Dendritic cell treated with granulocyte-macrophage colony-stimulating factor and Interleukin-4, amounts not matched to agents 40 ng/mL and 50 ng/mL, for 4 days (primary cell): ENCODE data around the gene ABTB2.
A peak's percentile ranks its signal among the peaks of the same experiment; 100 is the strongest.

Source experiments
- H3K27ac Mint-ChIP-seq: one replicate; pipeline ENCODE4 v1.8.0; 2022; ENCODE audit warnings: mild to moderate bottlenecking, mixed read lengths
- H3K27me3 Mint-ChIP-seq: one replicate; pipeline ENCODE4 v1.8.0; 2022; ENCODE audit warnings: mild to moderate bottlenecking, mixed read lengths
- H3K36me3 Mint-ChIP-seq: one replicate; pipeline ENCODE4 v1.8.0; 2022; ENCODE audit warnings: low read depth, mixed read lengths
- H3K4me1 Mint-ChIP-seq: one replicate; pipeline ENCODE4 v1.8.0; 2022; ENCODE audit warnings: low read depth, mixed read lengths
- H3K4me3 Mint-ChIP-seq: one replicate; pipeline ENCODE4 v1.8.0; 2022; ENCODE audit warnings: mild to moderate bottlenecking, moderate library complexity, mixed read lengths
- H3K9me3 Mint-ChIP-seq: one replicate; pipeline ENCODE4 v1.8.0; 2022; ENCODE audit warnings: mixed read lengths
- intact Hi-C: fragments of 100-400 bp; cut with micrococcal nuclease; formaldehyde crosslinking; loops from one replicate; pipeline ENCODE4 v1.15.0; 2022

Gene ABTB2

GRCh38 chr11:34208266-34209135 is 149.3 kb downstream of the ABTB2 start:
- Mint-ChIP-seq H3K36me3 (no peaks in the 10 kb centered on the region), H3K4me1 (peaks cover 33% of the 10 kb centered on the region), H3K27ac (peak overlapping the region; percentile 23), H3K4me3 (no peak overlapping the region), H3K9me3 (no peaks in the 10 kb centered on the region), H3K27me3 (no peaks in the 10 kb centered on the region)
- intact Hi-C loops = no loop called here

DNA sequence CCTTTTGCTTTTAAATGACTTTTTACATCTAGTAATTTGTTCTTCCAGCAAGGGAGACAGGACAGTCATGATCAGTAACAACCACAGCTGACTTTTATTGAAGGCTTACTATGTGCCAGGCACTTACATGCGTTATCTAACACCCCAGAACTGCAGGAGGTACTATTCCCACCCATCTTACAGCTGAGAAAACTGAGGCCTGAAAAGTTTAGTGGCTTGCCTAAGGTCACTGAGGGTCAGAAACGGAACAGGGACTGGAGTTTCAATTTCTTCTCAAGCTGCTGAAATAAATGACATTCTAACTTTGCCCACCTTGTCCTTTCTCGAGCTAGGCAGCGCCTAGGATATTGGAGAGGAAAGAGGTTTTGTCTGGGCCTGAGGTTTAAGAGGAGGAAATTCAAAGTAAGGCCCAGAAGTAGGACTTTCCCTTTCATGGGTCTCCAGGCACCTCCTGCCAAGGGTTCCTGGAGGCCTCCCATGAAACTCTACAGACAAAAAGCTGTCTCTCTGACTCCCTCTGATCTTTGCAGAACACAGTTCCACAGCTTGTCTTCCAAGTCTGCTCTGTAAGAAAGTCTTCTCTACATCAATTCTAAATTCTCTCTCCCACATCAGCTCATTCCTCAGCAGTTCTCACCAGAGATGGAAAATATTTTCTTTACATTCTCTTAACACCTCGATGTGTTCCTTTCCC is 150.2 kb downstream of the ABTB2 start:
- Mint-ChIP-seq H3K4me1 (peaks cover 38% of the 10 kb centered on the region), H3K4me3 (no peak overlapping the region)

DNA sequence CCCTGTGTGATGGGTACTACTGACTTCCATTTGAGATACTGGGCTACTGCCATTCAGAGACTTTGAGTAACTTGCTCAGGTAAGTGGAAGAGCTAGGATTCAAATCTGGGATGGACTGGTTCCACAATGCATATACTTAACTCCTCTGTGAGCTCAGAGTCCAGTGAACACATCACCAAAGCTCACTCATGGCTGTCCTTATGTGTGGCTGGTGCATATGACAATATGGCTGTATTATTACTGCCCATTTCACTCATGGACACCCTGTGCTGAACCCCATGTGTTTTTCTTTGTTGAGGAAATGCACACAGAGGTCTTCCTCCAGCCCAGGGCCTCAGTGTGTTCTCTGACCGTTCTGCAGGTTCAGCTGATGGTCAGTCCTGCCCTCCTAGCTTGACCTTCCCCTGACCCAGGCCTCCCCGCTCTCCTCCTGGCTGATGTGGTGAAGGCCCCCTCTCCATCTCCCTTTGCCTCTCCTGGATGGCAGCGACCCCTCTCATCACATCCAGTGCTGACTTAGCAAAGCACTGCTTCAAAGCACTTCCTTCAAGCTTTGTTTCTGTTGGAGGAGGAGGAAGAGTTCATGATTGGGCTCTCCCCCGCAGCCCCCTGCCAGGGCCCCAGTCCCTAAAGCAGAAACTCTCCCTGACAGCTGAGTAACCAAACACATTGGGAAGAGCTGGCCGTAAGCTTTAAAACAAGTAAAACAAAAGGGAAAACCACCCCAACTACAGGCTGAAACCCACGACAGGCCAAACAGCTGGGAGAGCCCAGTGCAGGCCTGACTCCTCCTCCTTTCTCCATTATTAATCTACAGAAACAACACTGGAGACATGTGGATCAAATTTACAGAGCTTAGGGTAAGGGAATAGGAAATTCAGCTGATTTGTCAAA is 151.2 kb downstream of the ABTB2 start:
- Mint-ChIP-seq H3K27ac (peak overlapping the region; percentile 11), H3K9me3 (no peaks in the 10 kb centered on the region), H3K4me1 (peaks cover 38% of the 10 kb centered on the region), H3K4me3 (no peak overlapping the region), H3K27me3 (no peaks in the 10 kb centered on the region), H3K36me3 (no peaks in the 10 kb centered on the region)
- intact Hi-C loops = no loop called here

More for the DNA sequence above, 150.2 kb downstream of the ABTB2 start:
- H3K9me3 Mint-ChIP-seq = no peaks in the 10 kb centered on the region
- no peaks in the 10 kb centered on the region for H3K36me3 Mint-ChIP-seq
- intact Hi-C loops = no loop called here
- H3K27me3 Mint-ChIP-seq = no peaks in the 10 kb centered on the region
- no peak overlapping the region for H3K27ac Mint-ChIP-seq

DNA sequence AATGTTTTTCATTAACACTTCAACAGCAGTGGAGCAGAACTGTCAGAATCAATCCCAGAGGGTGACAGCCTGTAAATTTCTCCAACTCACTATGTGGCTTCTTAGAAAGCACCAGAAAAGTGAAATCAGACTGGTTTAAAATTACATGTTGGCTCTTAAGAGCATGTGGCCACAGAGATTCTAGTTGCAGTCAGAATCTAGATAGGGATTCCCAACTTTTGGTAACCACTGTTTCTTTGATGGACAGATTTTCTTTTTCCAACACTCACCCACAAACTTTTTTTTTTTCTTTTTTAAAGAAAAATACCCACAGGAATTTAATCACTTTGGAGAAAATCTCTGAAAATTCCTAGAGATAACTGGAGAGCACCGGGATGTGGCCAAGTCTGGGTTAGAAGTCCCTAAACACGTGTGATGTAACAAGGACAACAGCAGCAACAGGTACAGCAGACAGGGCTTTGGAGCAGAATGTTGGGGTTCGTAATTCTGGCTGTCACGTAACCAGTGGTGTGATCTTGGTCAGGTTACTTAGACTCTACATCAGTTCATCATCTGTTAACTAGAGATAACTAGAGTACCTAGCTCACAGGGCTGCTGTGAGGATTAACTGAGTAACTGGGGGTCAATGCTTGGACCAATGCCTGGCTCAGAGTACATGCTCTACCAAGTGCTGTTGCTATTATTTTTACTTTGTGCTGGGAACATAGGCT is 152.3 kb downstream of the ABTB2 start:
- Mint-ChIP-seq H3K4me1 (peaks cover 38% of the 10 kb centered on the region), H3K36me3 (no peaks in the 10 kb centered on the region), H3K27ac (no peak overlapping the region), H3K4me3 (no peak overlapping the region), H3K27me3 (no peaks in the 10 kb centered on the region), H3K9me3 (no peaks in the 10 kb centered on the region)
- intact Hi-C loops = no loop called here

DNA sequence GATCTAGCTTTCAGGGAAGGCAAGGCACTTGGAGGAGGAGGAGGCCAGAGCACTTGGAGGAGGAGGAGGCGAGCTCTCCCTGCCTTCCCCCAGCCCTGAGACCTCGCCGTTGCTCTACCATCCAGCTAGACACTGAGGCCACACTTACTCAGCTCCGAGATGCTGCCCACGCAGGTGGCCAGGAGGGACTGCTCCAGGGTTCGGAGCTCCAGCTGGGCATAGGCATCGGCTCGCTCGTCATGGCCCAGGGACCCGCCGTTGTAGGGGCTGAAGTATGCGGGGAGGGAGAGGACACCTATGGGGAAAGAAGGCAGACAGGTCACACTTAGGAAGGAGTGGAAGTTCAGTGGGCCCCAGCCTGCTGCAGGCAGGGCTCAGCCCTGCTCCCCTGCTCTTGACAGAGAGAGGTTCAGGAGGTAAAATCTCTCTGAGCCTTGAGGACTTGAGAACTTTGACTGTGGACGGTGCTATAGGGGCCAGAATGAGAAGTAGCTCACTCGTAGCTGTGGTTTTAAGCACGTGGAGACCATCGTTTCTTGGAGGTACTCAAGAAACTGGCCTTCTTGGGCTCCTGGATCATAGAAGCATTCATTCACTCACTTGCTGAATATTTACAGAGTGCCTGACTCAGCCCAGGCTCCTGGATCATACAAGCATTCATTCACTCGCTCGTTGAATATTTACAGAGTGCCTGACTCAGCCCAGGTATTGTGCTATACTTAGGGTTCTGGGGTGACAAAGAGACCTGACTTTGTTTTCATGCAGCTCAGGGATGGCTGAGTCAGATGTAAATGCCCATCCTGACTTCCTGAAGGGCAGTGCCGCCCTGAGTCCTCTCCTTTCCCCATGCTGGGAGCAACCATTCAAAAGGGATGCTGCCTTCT is 153.2 kb downstream of the ABTB2 start:
- Mint-ChIP-seq H3K27ac (peak overlapping the region; percentile 19), H3K27me3 (no peaks in the 10 kb centered on the region), H3K9me3 (no peaks in the 10 kb centered on the region), H3K36me3 (no peaks in the 10 kb centered on the region), H3K4me1 (peaks cover 38% of the 10 kb centered on the region), H3K4me3 (no peak overlapping the region)
- intact Hi-C loops = no loop called here

DNA sequence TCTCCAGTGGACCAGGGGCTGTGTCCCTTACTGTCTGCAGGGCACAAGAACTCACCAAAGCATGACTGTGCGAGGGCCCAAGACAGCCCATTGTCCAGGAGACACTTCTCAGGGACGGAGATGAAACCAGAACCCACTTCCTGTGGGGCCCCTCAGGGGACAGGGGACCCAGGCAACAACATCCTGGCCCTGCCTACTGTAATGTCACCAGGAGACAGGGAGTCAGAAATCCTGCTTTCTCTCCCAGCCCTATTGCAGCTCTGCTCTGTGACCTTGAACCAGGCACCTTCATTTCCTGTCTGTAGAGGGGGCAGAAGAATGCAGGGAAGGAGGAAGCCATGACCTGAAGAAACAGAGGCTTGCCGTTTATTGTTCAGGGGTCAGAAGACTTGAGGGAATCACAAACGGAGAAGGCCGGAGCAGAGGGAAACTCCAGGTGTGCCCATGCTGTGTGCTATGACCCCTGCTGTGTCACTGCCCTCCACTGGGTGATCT is 154.4 kb downstream of the ABTB2 start:
- Mint-ChIP-seq H3K4me1 (peaks cover 32% of the 10 kb centered on the region), H3K36me3 (no peaks in the 10 kb centered on the region), H3K9me3 (no peaks in the 10 kb centered on the region), H3K27me3 (no peaks in the 10 kb centered on the region), H3K27ac (no peak overlapping the region), H3K4me3 (no peak overlapping the region)
- intact Hi-C loops = no loop called here

DNA sequence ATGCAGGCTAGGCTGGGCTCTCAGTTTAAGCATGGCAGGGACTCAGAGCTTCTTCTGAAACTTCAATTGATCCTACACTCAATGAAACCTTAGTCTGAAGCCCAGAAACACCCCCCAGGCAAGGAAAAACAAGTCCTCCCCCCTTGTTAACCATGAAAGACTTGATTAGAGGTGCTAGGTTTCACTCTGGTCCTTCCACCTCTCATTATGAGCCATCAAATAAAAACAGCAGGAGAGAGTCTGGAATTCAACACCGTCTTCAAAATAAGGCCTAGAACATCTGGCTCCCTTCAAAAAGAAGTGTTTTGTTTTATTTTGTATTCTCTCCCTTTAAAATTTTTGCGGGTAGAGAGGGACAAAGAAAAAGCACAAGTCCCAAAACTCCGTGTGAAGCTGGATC is 156.7 kb downstream of the ABTB2 start:
- H3K27ac Mint-ChIP-seq = no peak overlapping the region
- H3K4me3 Mint-ChIP-seq = no peak overlapping the region
- H3K27me3 Mint-ChIP-seq = no peaks in the 10 kb centered on the region
- H3K36me3 Mint-ChIP-seq = no peaks in the 10 kb centered on the region
- peaks cover 10% of the 10 kb centered on the region for H3K4me1 Mint-ChIP-seq
- no peaks in the 10 kb centered on the region for H3K9me3 Mint-ChIP-seq
- intact Hi-C loops = no loop called here

GRCh38 chr11:34199525-34199924 is 158.3 kb downstream of the ABTB2 start:
- Mint-ChIP-seq H3K36me3 (no peaks in the 10 kb centered on the region), H3K27ac (no peak overlapping the region), H3K4me3 (no peak overlapping the region), H3K4me1 (peaks cover 9% of the 10 kb centered on the region), H3K9me3 (no peaks in the 10 kb centered on the region), H3K27me3 (no peaks in the 10 kb centered on the region)
- intact Hi-C loops = no loop called here

GRCh38 chr11:34198523-34198922 is 159.3 kb downstream of the ABTB2 start:
- Mint-ChIP-seq H3K9me3 (no peaks in the 10 kb centered on the region), H3K4me3 (no peak overlapping the region), H3K27ac (no peak overlapping the region), H3K4me1 (peaks cover 5% of the 10 kb centered on the region), H3K27me3 (no peaks in the 10 kb centered on the region), H3K36me3 (no peaks in the 10 kb centered on the region)
- intact Hi-C loops = no loop called here

DNA sequence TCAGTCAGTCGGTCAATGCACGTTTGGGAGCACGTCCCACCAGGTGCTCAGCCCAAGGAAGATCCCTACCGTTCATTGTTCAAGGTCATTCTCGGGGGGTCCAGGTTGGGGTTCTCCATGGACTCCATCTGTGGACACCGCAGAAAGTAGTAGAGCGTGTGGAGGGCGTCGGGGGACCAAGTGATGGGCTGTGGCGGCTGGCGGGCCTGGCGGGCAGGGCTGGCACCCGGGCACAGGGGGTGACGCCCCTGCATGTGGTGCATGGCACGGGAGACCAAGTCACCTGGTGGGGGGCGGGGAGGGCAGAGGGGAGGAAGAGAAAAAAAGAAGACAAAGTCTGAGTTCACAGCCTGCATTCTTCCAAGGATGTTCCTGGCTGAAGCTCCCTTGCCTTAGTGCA is 160.6 kb downstream of the ABTB2 start:
- no peak overlapping the region for H3K27ac Mint-ChIP-seq
- H3K4me1 Mint-ChIP-seq = no peaks in the 10 kb centered on the region
- H3K27me3 Mint-ChIP-seq = no peaks in the 10 kb centered on the region
- intact Hi-C loops = no loop called here
- no peaks in the 10 kb centered on the region for H3K9me3 Mint-ChIP-seq
- H3K4me3 Mint-ChIP-seq = no peak overlapping the region
- H3K36me3 Mint-ChIP-seq = no peaks in the 10 kb centered on the region

- Mint-ChIP-seq H3K27ac (no peak overlapping the region), H3K9me3 (no peaks in the 10 kb centered on the region), H3K4me1 (no peaks in the 10 kb centered on the region), H3K27me3 (no peaks in the 10 kb centered on the region), H3K4me3 (no peak overlapping the region), H3K36me3 (no peaks in the 10 kb centered on the region)
- intact Hi-C loops = no loop called here
Observed at GRCh38 chr11:34194576-34195335, 163.1 kb downstream of the ABTB2 start.
